ENCODE data around the gene VSIG8.

The VSIG8 gene

GRCh38 chr1:159856576-159856975 is 5.9 kb downstream of the VSIG8 start:
- DNase-seq (ENCODE audit: low read depth in 2 of 2), result no peak

- no peak for DNase-seq (ENCODE audit: low read depth in 2 of 2)
Measured at GRCh38 chr1:159855709-159856108, 6.7 kb downstream of the VSIG8 start.

- peak; percentile 75 for DNase-seq (ENCODE audit: low read depth in 2 of 2)
Measured at GRCh38 chr1:159854693-159855192, 7.7 kb downstream of the VSIG8 start.

- peak in 1 of 2 donors; percentile 1 for DNase-seq (ENCODE audit: low read depth in 2 of 2)
Measured at GRCh38 chr1:159854116-159854692, 8.3 kb downstream of the VSIG8 start.

DNA sequence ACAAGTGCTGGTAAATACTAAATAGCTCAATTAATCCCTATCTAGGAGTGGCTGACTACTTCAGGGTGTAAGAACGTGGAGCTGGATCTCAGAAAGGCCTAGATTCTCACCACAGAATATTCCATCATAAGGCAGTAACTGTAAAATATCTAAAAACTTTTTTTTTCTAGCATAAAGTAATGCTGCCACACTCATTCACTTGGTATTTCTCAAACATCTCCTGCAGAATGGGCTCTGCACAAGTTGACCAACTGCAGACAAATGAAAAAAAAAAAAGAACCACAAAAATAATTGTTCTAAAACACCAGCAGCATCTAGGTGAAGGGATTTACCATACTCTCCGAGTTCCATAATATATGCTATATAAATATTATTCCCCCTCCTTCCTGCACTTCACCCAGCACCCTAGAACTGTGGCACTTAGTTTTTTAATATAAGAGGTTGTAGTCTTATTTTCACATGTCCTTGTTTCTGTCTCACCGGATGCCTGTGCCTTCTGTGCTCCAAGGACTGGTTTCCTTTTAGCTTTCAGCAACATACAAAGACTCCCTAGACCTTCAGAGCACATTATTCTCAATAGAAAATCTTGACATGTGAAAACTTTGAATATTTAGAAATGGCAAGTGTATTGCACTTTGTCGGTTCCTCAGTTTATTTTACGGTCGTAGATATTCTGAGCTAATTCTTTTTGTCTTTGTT is 8.9 kb downstream of the VSIG8 start:
- no peak for DNase-seq (ENCODE audit: low read depth in 2 of 2)

- DNase-seq (ENCODE audit: low read depth in 2 of 2), result no peak
Measured at GRCh38 chr1:159851407-159851806, 11.1 kb downstream of the VSIG8 start.

GRCh38 chr1:159849626-159850366 is 12.7 kb downstream of the VSIG8 start:
- no peak for DNase-seq (ENCODE audit: low read depth in 2 of 2)

DNA sequence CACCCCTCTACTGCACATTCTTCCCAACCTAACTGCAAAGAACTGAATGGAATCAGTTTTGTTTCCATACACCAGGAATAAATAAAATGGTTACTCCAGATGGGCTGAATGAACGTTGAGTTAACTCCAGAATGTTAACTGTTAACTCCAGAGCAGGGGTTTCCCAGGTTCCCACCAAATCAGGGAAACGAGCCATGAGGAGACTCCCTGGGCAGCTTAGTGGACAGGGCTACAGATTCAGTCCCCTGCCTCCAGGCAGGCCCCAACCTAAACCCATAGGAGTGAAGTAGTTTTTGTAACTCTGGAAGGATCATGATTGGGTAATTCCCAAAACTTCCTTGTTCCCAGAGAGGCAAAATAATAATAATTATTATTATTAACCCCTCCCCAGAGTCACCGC is 14.1 kb downstream of the VSIG8 start:
- DNase-seq (ENCODE audit: low read depth in 2 of 2), result no peak

GRCh38 chr1:159847231-159847630 is 15.2 kb downstream of the VSIG8 start:
- no peak for DNase-seq (ENCODE audit: low read depth in 2 of 2)

- DNase-seq (ENCODE audit: low read depth in 2 of 2), result no peak
Measured at GRCh38 chr1:159845751-159846629, 16.5 kb downstream of the VSIG8 start.

GRCh38 chr1:159843459-159843858 is 19.0 kb downstream of the VSIG8 start:
- no peak for DNase-seq (ENCODE audit: low read depth in 2 of 2)

DNA sequence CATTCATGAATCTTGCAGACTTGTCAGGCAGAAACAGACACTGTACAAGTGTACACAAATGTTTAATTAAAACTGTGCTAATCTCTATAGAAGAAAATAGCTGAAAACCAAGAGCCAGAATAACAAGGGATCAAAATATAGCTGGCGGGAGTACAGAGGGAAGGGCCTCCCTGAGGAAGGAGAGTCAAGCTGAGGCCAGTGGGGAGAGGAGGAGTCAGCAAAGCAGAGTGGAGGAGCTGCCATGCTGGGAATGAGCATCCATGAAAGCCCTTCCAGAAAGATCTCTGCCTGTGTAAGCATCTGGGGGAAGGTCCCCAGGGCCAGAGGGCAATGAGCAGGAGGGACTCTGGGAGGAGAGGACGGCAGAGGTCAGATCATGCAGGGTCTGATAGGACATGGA is 20.7 kb downstream of the VSIG8 start:
- DNase-seq (ENCODE audit: low read depth in 2 of 2), result no peak

GRCh38 chr1:159839116-159839849 is 23.2 kb downstream of the VSIG8 start:
- no peak for DNase-seq (ENCODE audit: low read depth in 2 of 2)

DNA sequence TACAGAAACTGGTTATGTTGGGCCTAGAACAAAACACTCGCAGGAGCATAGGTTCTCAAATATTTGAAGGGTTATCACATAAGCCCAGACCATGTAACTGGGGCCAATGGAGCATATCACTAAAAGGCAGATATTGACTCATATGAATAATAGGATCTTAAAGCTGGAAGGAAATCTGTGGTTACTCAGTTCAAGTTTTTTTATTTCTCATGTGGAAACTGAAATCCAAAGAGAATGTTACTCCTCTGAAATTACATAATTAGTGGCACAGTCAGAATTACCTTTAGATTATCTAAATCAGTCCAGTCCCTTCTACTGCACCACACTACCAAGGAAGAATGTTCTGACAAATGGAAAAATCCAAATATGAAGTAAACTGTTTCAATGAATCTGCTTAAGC is 23.7 kb downstream of the VSIG8 start:
- no peak for DNase-seq (ENCODE audit: low read depth in 2 of 2)

GRCh38 chr1:159835862-159836525 is 26.5 kb downstream of the VSIG8 start:
- DNase-seq (ENCODE audit: low read depth in 2 of 2), result no peak

DNA sequence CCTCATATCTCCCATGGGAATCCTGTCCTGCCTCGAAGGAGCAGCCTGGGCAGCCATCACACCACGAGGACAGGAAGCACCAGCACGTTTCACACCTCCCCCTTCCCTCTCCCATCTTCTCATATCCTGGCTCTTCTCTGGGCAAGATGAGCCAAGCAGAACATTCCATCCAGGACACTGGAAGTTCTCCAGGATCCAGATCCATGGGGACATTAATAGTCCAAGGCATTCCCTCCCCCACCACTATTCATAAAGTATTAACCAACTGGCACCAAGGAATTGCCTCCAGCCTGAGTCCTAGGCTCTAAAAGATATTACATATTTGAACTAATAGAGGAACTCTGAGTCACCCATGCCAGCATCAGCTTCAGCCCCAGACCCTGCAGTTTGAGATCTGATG is 27.1 kb downstream of the VSIG8 start:
- DNase-seq (ENCODE audit: low read depth in 2 of 2), result no peak

DNA sequence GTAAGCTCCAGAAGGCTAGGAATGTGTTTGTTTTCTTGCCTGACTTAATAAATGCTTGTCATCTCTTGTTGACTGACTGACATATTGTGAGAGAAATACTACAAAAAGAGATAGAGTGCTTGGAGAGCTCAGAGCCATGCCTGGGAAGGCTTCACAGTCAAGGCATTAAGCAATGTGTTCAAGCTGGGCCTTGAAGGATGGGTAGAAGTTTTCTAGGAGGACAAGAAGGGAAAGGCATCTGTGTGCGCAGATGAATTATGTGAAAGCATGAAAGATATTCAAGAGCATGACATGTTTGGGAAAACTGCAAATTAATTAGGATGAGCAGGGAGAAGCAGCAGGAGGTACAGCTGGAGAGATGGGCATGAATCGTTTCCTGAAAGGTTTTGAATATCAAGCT is 30.1 kb downstream of the VSIG8 start:
- DNase-seq (ENCODE audit: low read depth in 2 of 2), result no peak

DNA sequence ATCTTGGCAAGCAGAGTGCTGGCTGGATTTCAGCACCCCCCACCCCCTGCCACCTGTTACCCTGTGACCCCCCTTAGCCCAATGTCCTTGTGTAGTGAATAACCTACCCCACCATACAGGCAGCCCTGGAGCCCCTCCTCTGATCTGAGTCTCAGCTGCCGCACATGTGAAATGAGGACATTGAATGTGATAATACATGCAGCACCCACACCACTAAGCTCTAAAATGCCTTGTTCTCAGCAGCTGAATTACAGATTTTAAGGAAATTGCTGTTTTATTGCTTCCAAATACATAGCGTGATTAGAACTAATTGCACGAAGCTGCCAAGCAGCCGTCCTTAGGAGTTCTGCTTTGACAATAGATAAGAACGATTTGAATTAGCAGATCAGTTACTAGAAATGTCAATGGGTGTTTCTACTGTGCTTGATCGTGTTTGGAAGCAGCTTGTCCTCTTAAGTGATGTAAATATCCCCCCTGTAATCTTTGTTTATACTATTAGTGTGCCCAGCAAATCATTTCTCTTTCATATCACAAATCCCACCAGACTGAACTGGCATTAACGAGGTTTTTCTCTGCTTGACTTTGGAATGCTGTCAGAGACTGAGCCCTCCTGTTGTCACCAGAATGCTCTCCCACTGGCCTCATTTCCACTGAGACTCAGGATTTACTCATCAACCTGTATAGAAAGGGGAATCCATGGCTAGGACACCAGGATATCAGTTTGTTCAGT is 30.9 kb downstream of the VSIG8 start:
- DNase-seq (ENCODE audit: low read depth in 2 of 2), result no peak

- no peak for DNase-seq (ENCODE audit: low read depth in 2 of 2)
Measured at GRCh38 chr1:159830722-159831121, 31.7 kb downstream of the VSIG8 start.
